ENCODE measurements around the gene SPDEF. TPM values are rescaled to one million over a fixed set of nuclear protein-coding genes. Genes with fewer than 3 reads are reported as not detected.

SPDEF gene
- total and polyA plus RNA-seq, 2 of the 13 experiments (the other 11 are each of a cell fraction or from before 2014, with no cell fraction given) = not detected

- TF ChIP-seq ATF6 (CRISPR knock-in tag; conservative IDR thresholded peaks at IDR 0.05) (no peak), ZNF574 (CRISPR knock-in tag; IDR thresholded peaks at IDR 0.05) (peak; percentile 55; the same call in 1 of the 2 replicates), ZBTB7B (CRISPR knock-in tag; IDR thresholded peaks at IDR 0.05) (no peak; the same call in 1 of the 2 replicates), ZBTB26 (CRISPR knock-in tag; IDR thresholded peaks at IDR 0.05; ENCODE audit: borderline replicate concordance) (0 out of 2 replicates have a peak, but pooled peaks have one; percentile 24), ZSCAN22 (CRISPR knock-in tag; IDR thresholded peaks at IDR 0.05) (0 out of 2 replicates have a peak, but pooled peaks have one; percentile 32), SMARCE1 (IDR thresholded peaks at IDR 0.05; ENCODE audit: borderline replicate concordance) (no peak), PRDM10 (CRISPR knock-in tag; IDR thresholded peaks at IDR 0.05; ENCODE audit: low read depth) (no peak), ZNF615 (CRISPR knock-in tag; IDR thresholded peaks at IDR 0.05; ENCODE audit: borderline replicate concordance) (no peak), TBL1XR1 (IDR thresholded peaks at IDR 0.05; ENCODE audit: borderline replicate concordance, low read length, partially characterized antibody) (no peak), MIER3 (CRISPR knock-in tag; IDR thresholded peaks at IDR 0.05; ENCODE audit: borderline replicate concordance) (peak; percentile 81; the same call in 1 of the 2 replicates), ZNF577 (CRISPR knock-in tag; IDR thresholded peaks at IDR 0.05; ENCODE audit: borderline replicate concordance, low read depth) (no peak), SP4 (CRISPR knock-in tag; IDR thresholded peaks at IDR 0.05) (0 out of 2 replicates have a peak, but pooled peaks have one; percentile 34), ONECUT2 (CRISPR knock-in tag; IDR thresholded peaks at IDR 0.05) (no peak), NCOA5 (CRISPR knock-in tag; IDR thresholded peaks at IDR 0.05) (no peak), DZIP1 (CRISPR knock-in tag; IDR thresholded peaks at IDR 0.05) (no peak)
Measured at GRCh38 chr6:34560366-34561226, 4.5 kb upstream of the SPDEF start (continued).

All from HepG2 (cell line).